Measurements from ENCODE around the gene NDUFS2.

Gene NDUFS2

GRCh38 chr1:161172776-161173376 is 29.3 kb upstream of the NDUFS2 start:
- DNase-seq: no peak

GRCh38 chr1:161173711-161174110 is 28.5 kb upstream of the NDUFS2 start:
- DNase-seq: no peak

DNA sequence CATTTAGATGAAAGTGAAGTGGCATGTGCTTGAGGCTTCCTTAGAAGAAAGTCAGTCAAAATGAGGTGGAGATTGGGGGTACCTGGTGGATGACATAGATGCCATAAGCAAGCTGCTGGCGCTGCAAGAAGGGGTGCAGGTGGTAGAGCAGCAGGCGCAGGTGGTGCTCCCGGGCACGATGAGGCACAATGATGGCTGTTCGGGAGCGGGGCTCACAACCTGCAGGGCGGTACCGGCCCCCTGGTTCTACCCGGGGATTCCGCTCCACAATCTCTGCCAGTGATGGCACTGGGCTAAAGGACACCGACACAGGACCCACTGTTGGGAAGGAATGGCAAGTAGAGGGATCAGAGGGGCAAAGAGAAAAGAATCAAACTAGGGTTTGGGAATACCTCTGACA is 27.3 kb upstream of the NDUFS2 start:
- no peak for DNase-seq

GRCh38 chr1:161175771-161176453 is 26.3 kb upstream of the NDUFS2 start:
- DNase-seq: no peak

DNA sequence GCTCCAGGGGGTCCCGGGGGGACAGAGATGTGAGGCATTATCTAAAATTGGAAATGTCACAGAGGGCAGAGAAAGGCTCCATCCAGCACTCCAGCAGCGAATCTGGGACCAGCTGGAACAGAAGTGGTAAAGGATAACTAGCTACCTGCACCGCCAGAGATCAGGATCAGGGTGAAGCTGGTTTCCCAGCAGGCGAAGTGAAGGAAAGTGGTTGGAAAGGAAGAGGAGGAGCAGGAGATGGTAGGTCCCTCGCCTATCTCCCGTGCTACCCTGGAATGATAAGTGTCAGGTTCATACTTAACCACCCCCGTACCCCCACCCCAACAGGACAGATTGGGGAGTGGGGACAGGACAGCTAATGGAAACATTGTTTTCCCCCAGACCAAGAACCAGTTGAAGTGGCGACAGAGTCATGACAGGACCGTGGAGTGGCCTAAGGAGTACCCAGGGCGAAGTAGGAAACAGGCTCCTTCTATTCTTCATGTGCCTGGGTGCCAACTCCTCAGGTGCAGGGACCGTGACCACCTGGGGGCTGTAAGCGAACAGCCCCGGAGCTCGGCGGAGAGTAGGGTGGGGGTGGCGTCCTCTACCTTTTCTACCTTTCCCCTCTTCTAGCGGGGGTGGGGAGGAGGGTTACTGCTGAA is 25.6 kb upstream of the NDUFS2 start:
- DNase-seq: no peak

DNA sequence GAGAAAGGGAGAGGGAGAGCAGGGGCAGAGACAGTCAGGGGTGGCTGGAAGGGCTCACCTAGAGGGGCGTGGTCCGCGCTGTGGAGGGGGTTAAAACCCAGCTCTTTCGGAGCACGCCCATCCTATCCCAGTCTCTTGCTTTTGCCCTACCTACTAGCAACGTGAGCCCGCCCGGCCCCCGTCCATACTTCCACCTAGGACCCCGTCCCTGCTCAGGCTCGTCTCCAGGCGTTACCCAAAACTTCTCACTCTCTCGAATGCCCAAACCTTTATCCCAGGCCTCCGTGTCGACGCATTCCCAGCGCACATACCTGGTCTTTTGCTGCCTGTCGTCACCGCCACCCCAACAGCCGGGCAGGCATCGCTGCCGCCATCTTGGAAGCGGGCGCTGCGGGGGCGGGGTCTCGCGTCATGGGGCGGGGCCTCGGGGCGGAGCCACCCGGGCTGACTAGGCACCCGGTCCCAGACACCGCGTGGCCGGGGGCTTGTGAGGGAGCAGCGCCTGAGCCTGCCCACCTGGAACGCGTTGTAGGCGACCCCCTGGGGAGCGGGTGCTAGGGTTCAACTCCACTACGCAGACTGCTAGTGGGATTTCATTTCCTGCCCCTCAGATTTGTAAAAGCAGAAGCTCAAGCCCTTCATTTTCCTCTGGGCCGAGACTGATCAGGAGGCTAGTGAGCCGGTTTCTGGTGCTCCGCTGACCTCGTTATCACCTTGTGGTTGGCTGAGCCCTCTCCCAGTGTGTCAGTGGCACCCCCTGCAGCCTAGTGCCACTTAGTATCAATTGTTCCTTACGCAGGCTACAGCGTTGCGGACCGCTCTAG is 24.8 kb upstream of the NDUFS2 start, which contains the start of gene B4GALT3:
Gene B4GALT3 (minus strand): TSS at position 396 of the 824 bp plus-strand sequence. CDS start 1,447 bp downstream, outside the sequence.
- peak; percentile 76 for DNase-seq

DNA sequence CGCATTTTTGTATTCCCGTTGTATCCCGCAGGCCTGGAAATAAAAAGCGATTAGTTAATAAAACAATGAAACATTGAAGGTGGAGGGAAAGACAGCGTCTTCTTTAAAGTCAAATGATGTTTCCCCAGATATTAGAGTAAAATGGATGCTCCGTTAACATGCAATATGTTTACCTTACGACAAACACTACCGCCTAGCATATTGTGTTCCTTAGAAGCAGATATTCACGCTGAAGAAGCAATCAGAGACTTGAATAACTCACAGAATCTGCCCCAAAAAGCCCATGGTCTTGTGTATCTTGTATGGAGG is 24.3 kb upstream of the NDUFS2 start:
- peak; percentile 76 for DNase-seq

DNA sequence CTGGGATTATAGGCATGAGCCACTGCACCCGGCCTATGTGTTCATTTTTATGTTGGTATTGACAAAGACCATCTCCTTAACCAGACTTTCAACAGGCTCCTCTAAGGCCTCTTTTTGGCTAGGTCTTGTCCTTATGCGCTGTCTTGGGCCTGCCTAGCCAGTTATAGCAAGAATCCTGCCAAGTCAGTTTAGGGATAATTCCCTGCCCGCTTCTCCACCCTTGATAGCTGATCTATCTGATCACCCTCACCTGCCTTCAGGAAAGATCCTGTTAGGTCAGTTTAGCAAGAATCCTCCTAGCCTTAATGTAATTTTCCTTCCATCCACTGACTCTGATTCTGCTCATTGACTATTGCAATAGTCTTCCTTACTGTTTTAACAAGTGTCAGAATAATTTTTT is 22.5 kb upstream of the NDUFS2 start:
- DNase-seq: no peak

- no peak for DNase-seq
Measured at GRCh38 chr1:161180639-161181038, 21.5 kb upstream of the NDUFS2 start.

GRCh38 chr1:161182214-161182613 is 20.0 kb upstream of the NDUFS2 start:
- no peak for DNase-seq

- no peak for DNase-seq
Measured at GRCh38 chr1:161185282-161185682, 16.9 kb upstream of the NDUFS2 start.

- no peak for DNase-seq
Measured at GRCh38 chr1:161185732-161186311, 16.3 kb upstream of the NDUFS2 start.

GRCh38 chr1:161187311-161187710 is 14.9 kb upstream of the NDUFS2 start:
- DNase-seq: no peak

GRCh38 chr1:161188381-161188780 is 13.8 kb upstream of the NDUFS2 start:
- DNase-seq: no peak

DNA sequence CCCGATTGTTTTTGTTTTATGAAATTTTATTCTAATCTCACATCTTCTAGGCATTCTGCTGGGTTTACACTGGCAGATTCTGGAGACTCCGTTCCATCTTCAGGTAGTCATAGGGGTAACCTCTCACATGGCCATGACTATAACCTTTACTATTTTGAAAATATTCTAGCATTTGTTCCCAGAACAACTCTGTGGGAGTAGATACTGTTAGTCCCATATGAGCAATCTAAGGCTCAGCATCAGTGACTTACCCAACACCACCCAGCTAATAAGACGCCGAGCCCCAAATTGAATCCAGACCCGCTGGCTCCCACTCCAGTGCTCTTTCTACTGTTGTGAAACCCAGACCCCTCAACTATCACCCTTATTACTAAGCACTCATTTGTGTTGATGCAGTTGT is 13.1 kb upstream of the NDUFS2 start:
- DNase-seq: no peak

DNA sequence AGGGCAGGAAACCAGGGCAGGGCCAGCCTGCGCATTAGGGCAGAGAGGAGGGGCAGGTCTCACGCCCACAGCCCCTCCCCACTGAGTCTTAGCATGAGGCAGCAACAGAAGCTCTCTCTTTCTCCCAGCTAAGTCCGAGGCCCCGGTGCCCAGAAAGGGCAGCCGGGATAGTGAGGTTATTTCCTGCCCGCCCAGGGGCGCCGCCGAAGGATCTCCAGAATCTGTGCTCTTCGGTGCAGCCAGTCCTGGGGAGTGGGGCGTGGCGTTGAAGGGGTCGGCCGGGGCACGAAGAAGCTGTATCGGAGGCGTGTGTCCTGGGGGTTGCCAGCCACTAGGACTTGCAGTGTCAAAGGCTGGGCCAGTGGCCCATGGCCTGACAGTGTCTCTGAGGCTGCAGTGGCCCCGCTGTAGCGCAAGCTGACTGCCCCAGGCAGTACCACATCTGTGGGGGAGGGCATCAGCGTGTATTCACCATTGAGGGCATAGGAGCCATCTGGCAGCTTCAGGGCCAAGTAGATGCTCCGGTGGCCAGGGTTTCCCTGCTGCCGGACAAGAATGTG is 11.1 kb upstream of the NDUFS2 start:
- no peak for DNase-seq

- no peak for DNase-seq
Measured at GRCh38 chr1:161191971-161192370, 10.2 kb upstream of the NDUFS2 start.

DNA sequence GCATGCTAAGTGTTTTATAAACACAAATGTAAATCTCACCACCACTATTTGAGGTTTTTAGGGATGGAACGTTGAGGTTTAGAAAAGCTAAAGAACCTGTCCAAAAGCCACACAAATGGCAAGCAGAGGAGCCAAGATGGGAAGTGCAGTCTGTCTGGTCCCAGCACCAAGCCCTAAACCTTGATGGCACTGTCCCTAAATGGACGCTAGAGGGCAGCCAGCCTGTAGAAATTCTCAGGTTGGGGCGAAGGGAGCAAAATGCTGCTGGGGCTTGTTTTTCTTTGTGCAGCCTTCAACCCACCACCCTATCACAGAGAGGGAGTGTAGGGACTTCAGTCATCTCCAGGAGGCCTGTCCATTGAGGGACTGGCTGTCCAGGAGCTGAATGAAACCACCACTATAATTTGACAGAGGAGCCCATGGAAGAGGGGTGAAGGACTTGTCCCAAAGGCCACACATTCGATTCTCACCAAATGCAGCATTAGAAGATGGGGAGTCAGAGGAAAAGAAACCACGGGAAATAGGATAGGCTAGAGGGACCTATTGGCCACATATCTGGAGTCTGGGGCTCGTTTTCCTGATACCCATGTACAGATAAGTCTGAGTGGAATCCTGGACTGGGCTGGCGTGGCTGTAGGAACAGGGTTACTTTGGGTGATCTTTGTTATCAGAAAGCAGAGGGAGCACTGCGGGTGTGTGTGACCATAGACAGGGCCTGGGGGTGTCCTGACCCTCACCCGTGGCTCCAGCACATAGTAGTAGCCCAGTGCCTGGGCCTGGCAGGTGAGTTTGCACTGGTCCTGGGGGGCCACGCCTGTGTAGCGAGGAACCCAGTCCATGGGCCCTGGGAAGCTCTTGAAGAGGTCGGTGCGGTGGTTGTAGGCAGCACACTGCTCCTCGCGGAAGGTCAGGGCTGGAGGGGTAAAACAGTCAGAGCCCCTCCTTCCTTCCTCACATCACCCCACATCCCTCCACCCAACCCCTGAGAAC is 9.4 kb upstream of the NDUFS2 start:
- DNase-seq: peak; percentile 12

DNA sequence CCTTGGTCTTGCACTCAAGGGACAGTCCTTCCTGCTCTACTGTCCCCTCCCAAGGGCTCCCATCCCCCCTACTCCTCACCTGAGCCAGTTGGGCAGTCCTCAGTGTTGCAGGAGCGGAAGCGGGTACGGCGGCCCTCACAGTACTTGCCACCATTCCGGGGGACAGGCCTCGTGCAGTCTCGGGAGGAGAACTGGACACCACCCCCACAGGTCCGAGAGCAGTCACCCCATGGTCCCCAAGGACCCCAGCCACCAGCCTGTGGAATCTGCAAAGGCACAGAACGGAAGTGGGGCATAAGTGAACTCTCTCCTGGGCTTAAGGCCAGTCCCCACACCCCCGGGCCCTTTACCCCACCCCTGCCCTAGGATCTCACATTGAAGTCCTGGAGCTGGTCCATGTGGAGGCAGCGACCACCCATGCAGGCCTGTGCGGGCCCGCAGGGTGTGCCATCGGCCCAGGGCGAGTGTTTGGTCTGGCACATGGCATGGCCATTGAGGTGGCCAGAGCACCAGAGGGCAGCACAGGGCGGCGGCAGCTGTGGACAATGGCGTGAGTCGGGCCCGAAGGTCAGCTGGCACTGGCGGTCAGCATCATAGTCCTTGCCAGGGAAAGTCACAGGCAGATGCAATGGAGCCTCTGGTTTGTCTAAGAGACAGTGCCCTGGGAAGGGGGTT is 8.5 kb upstream of the NDUFS2 start:
- no peak for DNase-seq

DNA sequence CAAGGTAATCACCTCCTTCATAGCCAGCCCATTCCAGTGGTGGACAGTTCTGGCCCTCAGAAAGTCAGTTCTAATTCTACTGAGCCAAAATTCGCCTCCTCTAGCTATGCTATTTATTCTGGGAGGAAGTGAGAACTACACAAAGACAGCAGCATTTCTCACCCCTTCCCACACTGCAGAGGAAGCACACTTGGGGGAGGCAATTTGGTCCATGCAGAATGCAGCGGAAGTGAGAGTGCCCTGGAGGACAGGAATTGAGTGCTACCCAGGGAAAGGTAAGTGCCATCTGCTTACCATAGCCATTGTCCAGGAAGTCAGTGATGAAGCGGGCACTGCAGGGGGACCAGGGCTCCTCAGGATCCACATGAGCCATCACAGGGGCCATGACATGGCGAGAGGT is 7.0 kb upstream of the NDUFS2 start:
- no peak for DNase-seq

DNA sequence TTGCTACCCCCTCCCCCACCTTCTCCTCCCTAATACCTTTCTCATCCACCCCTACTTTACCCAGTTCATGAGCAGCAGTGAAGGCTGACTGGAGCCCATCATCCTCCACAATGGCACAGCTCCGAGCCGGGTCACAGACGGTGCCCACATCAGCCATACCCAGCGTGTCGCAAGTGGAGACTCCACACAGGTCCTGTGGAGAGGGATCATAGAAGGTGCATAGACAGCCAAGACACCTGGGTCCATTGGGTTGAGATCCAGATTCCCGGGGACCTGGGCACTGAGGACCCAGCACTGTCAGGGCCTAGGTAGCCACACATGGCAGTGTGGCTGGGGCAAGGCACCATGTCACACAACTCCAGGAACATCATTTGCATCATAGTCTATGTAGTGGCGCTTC is 6.1 kb upstream of the NDUFS2 start:
- no peak for DNase-seq

All from NCI-H1417 treated with DMSO at 0.1 percent for 48 hours (cell line).